Measurements from ENCODE around the gene UNKL.

UNKL gene

DNA sequence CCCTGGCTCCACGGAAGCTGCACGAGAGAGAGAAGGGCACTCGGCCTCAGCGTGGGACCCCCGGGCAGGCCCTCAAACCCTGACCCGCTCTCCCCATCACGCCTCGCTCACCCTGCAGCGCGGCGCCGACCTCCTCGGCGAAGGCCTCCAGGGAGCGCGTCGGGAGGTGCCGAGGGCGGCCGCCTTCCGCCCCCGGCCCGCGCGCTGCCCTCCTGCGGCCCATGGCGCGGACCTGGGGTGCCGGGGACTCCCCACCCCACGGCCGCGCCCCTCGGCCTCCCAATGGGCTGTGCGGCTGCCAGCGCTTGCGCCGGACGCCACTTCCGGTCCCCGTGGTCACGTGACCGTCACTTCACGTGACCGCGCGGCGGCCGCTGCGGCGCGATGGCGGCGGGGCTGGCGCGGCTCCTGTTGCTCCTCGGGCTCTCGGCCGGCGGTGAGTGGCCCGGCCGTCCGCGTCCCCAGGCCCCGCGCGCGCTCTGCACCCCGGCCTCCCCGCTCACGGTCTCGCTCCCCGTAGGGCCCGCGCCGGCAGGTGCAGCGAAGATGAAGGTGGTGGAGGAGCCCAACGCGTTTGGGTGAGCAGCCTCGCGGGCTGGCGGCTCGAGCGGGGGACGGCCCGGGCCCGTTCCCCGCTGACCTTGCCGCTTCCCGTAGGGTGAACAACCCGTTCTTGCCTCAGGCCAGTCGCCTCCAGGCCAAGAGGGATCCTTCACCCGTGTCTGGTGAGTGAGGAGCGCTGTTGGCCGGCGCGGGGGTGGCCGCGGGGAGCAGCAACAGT is 62.7 kb downstream of the UNKL start, which contains the start of the genes GNPTG and TSR3:
Gene GNPTG (plus strand): TSS at position 350 of the 781 bp plus-strand sequence. CDS start 35 bp downstream, at position 385.
Gene TSR3 (minus strand): TSS at position 297 of the 781 bp plus-strand sequence. CDS start 74 bp downstream, at position 223.
- DNase-seq (ENCODE audit: low read depth) = peak; percentile 83

DNA sequence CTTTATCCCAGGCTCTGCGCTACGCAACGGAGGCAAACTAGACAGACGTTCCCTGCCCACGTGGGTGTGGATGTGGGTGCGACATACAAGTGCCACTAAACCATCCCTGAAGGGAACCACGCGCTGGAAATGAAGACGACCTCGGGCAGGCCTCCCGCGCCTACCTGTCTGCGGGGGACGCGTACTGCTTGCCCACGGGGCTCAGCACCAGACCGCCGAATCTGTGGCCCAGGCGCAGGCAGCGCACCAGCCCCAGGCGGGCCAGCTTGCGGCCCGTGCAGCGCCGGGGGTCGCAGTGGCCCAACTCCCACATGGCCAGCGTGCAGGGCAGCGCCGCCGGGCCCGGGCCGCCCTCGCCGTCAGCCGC is 63.3 kb downstream of the UNKL start:
- DNase-seq (ENCODE audit: low read depth) = no peak

DNA sequence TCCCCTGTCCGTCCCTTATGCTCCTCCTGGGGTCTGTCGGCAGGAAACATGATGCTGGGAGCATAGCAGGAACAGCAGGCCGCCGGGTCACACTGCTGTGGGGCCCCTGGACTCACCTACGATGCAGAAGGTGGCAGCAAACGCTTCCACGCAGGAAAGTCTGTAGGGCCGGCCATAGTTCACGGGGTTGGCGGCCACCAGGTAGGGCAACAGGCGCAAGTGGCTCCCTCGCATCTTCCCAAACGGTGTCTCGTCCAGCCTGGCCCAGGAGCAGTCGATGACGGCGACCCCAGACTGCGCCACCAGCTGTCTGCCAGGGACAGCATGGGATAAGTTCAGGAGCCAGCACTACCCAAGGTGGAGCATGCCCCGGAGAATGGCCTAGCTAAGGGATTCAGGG is 63.8 kb downstream of the UNKL start:
- no peak for DNase-seq (ENCODE audit: low read depth)

DNA sequence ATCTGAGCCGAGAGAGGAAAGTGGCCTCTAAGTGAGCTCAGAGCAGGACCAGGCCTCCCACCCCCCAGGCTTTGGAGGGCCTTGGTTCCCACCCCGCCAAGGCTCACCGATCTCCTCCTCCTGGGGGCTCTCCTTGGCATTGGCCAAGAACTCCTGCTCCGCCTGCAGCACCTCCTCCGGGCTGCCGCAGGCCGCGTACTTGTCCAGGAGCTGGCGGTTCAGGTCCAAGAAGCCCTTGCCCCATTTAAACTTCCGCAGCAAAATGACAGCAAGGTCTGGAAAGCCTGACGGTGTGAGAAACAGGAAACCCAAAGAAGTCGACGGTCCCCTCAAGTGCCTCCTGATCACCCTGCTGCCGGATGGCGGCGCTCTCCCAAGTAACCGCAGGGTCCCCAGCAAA is 64.6 kb downstream of the UNKL start:
- DNase-seq (ENCODE audit: low read depth) = no peak

DNA sequence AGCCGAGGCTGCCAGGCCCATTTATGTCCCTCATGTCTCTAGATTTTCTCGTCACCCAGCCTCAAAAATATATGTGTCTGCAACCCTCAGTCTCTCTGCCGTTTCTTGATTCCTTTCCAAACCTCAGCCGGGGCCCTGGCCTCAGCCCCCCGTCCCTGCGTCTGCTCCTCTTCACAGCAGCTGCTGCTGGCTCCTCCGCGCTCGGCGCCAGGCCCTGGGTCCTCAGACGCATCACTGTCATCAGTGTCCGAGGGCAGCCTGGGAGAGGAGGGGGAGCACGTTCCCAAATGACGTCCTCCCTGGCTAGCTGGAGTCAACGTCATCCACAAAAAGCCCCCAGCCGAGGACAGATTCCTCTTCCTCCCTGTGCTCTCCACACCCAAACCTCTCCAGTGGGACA is 65.2 kb downstream of the UNKL start:
- no peak for DNase-seq (ENCODE audit: low read depth)

- no peak for DNase-seq (ENCODE audit: low read depth)
Measured at GRCh38 chr16:1348926-1349325, 65.6 kb downstream of the UNKL start.

- DNase-seq (ENCODE audit: low read depth) = no peak
Measured at GRCh38 chr16:1348441-1348840, 66.1 kb downstream of the UNKL start.

DNA sequence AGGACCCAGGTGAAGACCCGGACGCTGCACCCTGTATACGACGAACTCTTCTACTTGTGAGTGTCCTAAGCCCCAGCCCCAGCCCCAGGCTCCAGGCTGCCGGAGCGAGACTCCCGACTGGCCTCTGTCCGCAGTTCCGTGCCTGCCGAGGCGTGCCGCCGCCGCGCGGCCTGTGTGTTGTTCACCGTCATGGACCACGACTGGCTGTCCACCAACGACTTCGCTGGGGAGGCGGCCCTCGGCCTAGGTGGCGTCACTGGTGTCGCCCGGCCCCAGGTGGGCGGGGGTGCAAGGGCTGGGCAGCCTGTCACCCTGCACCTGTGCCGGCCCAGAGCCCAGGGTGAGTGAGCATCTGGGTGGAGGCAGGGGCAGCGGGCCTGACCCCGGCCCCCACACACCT is 66.5 kb downstream of the UNKL start:
- DNase-seq (ENCODE audit: low read depth) = no peak

DNA sequence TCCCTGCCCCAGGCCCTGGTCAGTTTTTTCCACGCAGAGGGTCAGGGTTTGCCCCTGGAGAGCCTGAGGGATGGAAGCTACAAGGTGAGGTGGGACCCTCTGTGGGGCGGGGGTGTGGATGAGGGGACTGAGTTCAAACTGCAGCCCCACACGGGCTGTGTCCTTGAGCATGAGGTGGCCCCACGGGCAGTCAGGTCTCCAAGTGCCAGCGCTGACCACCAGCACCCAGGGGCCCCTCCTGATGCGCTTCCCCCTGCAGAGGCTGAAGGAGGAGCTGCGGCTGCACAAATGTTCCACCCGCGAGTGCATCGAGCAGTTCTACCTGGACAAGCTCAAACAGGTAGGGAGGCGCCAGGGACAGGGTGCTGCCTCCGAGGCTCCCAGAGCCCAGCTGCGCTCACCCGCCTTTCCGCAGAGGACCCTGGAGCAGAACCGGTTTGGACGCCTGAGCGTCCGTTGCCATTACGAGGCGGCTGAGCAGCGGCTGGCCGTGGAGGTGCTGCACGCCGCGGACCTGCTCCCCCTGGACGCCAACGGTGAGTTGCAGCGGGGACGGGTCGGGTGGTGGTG is 67.1 kb downstream of the UNKL start:
- no peak for DNase-seq (ENCODE audit: low read depth)

GRCh38 chr16:1346422-1347285 is 67.8 kb downstream of the UNKL start:
- no peak for DNase-seq (ENCODE audit: low read depth)

GRCh38 chr16:1345651-1346421 is 68.7 kb downstream of the UNKL start:
- no peak for DNase-seq (ENCODE audit: low read depth)

- no peak for DNase-seq (ENCODE audit: low read depth)
Measured at GRCh38 chr16:1345087-1345486, 69.4 kb downstream of the UNKL start.

DNA sequence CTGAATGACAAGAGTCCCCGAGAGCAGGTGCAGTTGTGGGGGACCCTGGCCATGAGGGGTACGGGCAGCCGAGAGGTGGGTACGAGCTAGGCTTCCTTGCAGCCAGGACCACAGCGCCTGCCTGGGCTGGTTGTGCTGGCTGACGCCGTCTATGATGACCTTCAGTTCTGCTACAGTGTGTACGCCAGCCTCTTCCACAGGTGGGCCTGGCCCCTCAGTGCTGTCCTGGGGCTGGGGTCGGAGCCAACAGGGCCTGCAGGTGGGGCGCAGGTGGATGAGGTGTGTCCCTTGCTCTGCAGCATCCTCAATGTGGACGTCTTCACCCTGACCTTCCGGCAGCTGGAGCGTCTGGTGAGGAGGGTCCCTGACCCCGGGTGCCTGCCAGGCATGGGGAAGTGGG is 70.0 kb downstream of the UNKL start:
- DNase-seq (ENCODE audit: low read depth) = no peak

- DNase-seq (ENCODE audit: low read depth) = no peak
Measured at GRCh38 chr16:1343428-1344242, 70.9 kb downstream of the UNKL start.

DNA sequence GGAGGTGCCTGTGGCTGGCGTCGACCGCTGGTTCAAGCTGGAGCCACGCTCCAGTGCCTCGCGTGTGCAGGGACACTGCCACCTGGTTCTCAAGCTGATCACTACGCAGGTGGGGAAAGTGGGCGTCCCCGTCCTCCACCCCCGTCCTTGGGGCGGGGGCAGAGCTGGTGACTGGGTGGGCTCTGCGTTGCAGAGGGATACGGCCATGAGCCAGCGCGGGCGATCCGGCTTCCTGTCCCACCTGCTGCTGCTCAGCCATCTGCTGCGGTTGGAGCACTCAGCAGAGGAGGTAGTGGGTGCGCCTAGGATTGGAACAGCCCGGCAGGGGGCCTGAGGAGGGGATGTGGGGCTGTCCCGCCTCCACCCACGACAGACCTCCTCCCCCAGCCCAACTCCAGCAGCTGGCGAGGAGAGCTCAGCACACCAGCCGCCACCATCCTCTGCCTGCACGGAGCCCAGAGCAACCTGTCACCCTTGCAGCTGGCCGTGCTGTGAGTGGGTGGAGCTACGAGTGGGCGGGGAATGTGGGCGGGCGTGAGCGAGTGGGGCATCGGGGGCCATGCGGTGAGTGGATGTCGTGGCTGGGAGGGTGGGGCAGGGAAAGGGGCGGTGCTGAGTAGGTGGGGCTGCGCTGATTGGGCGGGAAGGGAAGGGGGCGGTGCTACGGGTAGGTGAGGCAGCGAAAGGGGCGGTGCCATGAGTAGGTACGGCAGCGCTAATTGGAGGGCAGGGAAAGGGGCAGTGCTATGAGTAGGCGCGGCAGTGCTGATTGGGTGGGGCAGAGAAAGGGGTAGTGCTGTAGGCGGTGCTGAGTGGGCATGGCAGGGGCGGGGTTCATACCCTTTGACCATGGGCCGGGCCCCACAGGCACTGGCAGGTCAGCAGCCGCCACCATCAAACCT is 71.7 kb downstream of the UNKL start:
- DNase-seq (ENCODE audit: low read depth) = peak; percentile 89

GRCh38 chr16:1341495-1342420 is 72.7 kb downstream of the UNKL start:
- DNase-seq (ENCODE audit: low read depth) = no peak

- no peak for DNase-seq (ENCODE audit: low read depth)
Measured at GRCh38 chr16:1340730-1341494, 73.6 kb downstream of the UNKL start.

Measured in activated T-helper 1 cell treated with Interleukin-2 at 50 U/mL for 16 hours (primary cell).